ENCODE measurements around the gene MSH3.
"Not testable (repeated sequence)": the region's sequence is repeated elsewhere in the genome, so short reads cannot be mapped to it uniquely, and the experiment has no call there.

DNA sequence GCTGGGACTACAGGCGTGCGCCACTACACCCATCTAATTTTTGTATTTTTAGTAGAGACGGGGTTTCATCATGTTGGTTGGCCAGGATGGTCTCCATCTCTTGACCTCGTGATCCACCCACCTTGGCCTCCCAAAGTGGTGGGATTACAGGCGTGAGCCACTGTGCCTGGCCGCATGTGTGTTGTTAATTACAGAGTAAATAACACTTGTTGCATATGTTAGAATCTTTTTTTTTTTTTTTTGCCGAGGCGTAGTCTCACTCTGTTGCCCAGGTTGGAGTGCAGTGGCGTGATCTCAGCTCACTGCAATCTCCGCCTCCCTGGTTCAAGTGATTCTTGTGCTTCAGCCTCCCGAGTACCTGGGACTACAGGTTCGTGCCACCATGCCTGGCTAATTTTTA, 86.0 kb downstream of the MSH3 start:
- not testable (repeated sequence) for TF ChIP-seq FOSL2 (IDR thresholded peaks at IDR 0.05; ENCODE audit: borderline replicate concordance, low read depth); EP300 (IDR thresholded peaks at IDR 0.05; ENCODE audit: borderline replicate concordance in 1 of 2, low read depth in 1 of 2, low read length in 1 of 2); SMC3 (IDR thresholded peaks at IDR 0.05; ENCODE audit: low read depth, low read length); RAD21 (IDR thresholded peaks at IDR 0.05; ENCODE audit: low read length); ELF1 (IDR thresholded peaks at IDR 0.05); GABPA (IDR thresholded peaks at IDR 0.05; ENCODE audit: low read depth); RXRA (IDR thresholded peaks at IDR 0.05; ENCODE audit: borderline replicate concordance, low read depth)
- TF ChIP-seq, protein P1, sequence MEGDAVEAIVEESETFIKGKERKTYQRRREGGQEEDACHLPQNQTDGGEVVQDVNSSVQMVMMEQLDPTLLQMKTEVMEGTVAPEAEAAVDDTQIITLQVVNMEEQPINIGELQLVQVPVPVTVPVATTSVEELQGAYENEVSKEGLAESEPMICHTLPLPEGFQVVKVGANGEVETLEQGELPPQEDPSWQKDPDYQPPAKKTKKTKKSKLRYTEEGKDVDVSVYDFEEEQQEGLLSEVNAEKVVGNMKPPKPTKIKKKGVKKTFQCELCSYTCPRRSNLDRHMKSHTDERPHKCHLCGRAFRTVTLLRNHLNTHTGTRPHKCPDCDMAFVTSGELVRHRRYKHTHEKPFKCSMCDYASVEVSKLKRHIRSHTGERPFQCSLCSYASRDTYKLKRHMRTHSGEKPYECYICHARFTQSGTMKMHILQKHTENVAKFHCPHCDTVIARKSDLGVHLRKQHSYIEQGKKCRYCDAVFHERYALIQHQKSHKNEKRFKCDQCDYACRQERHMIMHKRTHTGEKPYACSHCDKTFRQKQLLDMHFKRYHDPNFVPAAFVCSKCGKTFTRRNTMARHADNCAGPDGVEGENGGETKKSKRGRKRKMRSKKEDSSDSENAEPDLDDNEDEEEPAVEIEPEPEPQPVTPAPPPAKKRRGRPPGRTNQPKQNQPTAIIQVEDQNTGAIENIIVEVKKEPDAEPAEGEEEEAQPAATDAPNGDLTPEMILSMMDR (IDR thresholded peaks at IDR 0.05): not testable (repeated sequence)
- TF ChIP-seq, protein P2, sequence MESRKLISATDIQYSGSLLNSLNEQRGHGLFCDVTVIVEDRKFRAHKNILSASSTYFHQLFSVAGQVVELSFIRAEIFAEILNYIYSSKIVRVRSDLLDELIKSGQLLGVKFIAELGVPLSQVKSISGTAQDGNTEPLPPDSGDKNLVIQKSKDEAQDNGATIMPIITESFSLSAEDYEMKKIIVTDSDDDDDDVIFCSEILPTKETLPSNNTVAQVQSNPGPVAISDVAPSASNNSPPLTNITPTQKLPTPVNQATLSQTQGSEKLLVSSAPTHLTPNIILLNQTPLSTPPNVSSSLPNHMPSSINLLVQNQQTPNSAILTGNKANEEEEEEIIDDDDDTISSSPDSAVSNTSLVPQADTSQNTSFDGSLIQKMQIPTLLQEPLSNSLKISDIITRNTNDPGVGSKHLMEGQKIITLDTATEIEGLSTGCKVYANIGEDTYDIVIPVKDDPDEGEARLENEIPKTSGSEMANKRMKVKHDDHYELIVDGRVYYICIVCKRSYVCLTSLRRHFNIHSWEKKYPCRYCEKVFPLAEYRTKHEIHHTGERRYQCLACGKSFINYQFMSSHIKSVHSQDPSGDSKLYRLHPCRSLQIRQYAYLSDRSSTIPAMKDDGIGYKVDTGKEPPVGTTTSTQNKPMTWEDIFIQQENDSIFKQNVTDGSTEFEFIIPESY (IDR thresholded peaks at IDR 0.05; ENCODE audit: borderline replicate concordance, low read depth): not testable (repeated sequence)
- TF ChIP-seq, protein P3, sequence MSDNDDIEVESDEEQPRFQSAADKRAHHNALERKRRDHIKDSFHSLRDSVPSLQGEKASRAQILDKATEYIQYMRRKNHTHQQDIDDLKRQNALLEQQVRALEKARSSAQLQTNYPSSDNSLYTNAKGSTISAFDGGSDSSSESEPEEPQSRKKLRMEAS (IDR thresholded peaks at IDR 0.05; ENCODE audit: low read depth): not testable (repeated sequence)
- TF ChIP-seq, protein P4, sequence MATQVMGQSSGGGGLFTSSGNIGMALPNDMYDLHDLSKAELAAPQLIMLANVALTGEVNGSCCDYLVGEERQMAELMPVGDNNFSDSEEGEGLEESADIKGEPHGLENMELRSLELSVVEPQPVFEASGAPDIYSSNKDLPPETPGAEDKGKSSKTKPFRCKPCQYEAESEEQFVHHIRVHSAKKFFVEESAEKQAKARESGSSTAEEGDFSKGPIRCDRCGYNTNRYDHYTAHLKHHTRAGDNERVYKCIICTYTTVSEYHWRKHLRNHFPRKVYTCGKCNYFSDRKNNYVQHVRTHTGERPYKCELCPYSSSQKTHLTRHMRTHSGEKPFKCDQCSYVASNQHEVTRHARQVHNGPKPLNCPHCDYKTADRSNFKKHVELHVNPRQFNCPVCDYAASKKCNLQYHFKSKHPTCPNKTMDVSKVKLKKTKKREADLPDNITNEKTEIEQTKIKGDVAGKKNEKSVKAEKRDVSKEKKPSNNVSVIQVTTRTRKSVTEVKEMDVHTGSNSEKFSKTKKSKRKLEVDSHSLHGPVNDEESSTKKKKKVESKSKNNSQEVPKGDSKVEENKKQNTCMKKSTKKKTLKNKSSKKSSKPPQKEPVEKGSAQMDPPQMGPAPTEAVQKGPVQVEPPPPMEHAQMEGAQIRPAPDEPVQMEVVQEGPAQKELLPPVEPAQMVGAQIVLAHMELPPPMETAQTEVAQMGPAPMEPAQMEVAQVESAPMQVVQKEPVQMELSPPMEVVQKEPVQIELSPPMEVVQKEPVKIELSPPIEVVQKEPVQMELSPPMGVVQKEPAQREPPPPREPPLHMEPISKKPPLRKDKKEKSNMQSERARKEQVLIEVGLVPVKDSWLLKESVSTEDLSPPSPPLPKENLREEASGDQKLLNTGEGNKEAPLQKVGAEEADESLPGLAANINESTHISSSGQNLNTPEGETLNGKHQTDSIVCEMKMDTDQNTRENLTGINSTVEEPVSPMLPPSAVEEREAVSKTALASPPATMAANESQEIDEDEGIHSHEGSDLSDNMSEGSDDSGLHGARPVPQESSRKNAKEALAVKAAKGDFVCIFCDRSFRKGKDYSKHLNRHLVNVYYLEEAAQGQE (IDR thresholded peaks at IDR 0.05; ENCODE audit: low read depth, low read length): not testable (repeated sequence)
